NCI-H1105 (cell line): ENCODE measurements around the gene ZCCHC9.
"Not testable (repeated sequence)": the region's sequence is repeated elsewhere in the genome, so short reads cannot be mapped to it uniquely, and the experiment has no call there.

Experiments
- DNase-seq: peaks from one replicate; lab custom pipeline; 2025; lab: John Stamatoyannopoulos, UW

Gene ZCCHC9

DNA sequence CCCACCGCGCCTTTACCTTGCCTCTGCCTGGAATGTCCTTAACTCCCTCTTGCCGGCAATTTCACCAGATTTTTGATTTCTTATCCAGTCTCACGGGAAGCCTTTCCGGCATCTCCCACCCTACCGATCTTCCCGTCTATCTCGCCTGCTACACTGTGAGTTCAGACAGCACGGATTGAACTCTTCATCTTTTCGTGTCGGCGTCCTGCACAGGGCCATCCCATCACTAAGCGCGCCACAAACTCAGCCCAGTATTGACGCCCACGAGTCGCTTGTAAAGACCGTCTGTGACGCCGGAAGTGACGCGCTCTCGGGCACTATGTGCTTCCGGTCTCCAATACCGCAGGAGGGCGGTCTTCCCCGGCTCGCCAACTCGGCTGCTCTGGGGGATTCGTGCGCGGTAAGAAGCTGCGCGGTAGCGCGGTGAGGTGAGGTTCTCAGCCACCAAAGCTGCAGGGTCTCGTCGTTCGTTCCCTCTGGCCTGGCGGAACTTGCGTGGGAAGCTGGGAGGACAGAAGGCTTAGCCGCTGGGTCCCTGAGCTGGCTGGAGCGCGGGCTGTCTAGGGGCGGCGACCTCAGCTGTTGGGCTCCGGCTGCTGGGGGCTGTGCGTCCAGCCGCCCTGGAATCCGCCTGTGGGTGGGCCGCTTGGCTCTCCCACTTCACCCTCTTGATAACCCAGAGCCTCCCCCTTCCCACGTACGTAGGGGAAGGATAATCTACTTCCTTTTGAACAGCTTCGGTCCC is at the start of gene ZCCHC9:
Gene ZCCHC9 (plus strand): TSS at position 317 of the 745 bp plus-strand sequence. CDS start 3,171 bp downstream, outside the sequence.
- peak; percentile 71 for DNase-seq

DNA sequence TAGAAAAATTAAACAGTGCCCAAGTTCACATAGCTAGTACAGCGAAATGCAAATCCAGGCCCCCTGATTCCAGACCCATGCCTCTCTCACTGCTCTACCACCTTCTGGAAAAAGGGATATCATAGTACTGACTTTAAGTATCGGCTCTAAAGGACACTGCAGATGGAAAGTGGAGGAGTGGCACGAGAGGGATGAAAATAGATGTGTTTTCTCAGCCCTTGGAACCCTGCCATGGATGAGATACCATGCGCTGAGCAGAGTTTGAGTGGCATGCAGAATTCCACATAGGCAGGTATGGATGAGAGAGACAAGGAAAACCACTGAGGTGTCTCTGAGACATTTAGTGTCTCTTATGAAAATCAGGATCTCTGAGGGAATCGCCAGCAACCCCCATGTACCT is 49.5 kb upstream of the ZCCHC9 start:
- no peak for DNase-seq

GRCh38 chr5:81252904-81253303 is 48.5 kb upstream of the ZCCHC9 start:
- DNase-seq: no peak

DNA sequence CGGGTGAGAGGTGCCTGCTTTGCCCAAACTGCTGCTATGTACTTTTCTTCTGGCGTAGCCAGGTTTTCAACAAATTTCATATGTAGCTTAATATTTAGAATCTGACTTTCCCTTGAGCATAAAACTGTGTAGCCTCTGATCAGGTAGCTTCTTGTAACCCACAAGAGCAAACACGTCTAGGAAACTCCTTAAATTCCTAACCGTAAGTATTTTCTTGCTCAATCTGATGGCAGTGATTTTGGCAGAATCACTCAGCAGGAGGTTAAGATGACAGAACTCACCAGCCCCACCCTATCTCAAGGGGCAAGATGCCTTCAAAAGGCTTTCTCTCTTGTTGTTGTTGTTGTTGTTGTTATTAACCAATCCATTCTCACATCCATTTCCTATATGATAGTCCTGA is 47.5 kb upstream of the ZCCHC9 start:
- no peak for DNase-seq

- DNase-seq: no peak
Measured at GRCh38 chr5:81254886-81255559, 46.4 kb upstream of the ZCCHC9 start.

GRCh38 chr5:81256766-81257165 is 44.6 kb upstream of the ZCCHC9 start:
- DNase-seq: no peak

- DNase-seq: not testable (repeated sequence)
Measured at GRCh38 chr5:81262796-81263195, 38.6 kb upstream of the ZCCHC9 start.

DNA sequence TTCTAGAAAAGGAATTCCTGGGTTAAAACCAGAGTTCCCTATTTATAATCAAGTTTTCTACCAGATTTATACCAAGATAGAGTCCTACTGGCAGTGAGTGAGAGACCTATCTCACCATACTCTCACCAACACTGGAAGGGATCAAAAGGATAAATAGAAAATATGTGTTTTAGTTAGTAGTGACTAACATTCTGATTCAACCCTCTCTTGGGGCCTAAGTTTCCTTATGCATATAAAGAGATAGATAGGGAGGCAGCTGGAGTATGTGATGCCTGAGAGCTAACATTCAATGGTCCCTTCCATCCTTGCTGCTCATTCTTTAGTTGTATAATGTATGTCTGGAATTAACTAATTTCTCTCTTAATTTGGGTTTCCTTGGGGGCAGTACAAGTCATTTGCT is 36.3 kb upstream of the ZCCHC9 start:
- no peak for DNase-seq

DNA sequence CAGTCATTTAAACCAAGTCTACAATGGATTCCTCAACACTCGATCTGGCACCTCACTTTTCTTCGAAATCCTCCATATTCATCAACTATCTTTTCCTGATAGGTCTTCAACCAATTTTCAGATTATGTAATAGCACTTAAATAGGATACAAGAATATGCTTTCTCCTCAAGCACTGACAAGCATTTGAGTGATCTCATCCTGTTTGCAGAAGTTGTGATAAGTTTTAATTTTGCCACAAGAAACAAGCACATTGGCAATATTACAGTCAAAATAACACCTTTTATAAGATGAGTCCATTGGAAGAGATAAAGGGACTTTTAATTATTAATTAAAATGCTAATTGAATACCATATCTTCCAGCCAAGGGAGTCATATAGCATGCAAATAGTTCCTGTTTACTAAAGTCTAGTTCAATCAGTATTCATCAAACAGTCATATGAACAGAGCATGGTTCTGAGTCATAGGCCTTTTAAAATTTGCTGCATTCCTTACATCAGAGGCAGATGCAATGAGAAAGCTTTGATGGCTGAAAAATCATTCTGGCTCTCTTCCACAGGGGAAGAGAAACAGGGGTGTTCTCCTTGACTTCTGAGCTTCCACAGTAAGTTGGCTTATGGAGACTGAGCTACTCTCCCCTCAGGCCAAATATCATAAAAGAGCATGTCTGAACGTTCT is 32.7 kb upstream of the ZCCHC9 start:
- DNase-seq: no peak

DNA sequence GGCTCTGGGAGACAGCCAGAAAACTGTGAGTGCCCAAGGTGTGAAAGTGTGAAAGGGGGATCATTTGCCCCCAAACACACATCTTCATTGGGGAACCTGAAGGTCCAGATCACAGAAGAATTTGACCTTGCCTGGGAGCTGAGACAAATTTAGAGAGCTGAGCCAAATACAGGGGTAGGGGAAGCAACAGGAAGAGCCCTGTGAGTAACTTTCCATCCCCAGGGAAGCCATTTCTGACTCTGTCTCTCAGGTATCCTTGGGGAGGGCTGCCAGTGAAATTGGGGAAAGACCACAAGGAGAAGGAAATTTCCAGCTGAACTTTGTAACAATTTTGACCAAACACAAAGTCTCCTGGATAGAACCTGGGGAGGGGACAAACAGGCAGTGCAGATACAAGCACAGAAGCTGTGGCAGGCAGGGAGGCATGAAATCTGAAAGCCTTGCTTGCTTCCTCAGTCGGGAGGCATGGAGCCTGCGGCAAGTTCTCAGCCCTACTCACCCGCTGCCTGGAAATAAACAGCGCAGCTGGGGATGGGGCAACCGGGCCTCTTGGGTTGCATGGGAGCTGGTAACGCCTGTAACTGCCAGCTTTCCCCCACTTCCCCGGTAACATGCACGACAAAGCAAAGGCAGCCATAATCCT is 31.5 kb upstream of the ZCCHC9 start:
- DNase-seq: no peak

- not testable (repeated sequence) for DNase-seq
Measured at GRCh38 chr5:81270394-81271027, 30.9 kb upstream of the ZCCHC9 start.

- no peak for DNase-seq
Measured at GRCh38 chr5:81283976-81284375, 17.4 kb upstream of the ZCCHC9 start.

DNA sequence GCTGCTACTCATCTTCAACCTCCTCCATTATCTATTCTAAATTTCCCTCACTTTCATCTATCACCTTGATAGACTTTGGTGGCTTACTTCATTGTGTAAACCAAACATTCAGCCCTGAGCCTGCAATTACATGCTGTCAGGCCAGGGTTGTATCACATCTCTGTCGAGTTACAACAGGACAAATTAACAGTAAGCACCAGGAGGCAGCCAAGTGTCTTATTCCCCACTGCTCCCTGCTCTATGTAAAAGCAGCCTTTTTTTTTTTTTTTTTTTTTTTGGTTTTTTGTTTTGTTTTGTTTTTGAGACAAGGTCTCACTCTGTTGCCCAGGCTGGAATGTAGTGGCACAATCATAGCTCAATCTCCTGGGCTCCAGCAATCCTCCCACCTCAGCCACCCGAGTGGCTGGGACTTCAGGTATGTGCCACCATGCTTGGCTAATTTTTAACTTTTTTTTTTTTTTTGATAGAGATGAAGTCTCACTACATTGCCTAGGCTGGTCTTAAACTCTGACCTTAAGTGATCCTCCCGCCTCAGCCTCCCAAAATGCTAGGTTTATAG is 15.2 kb upstream of the ZCCHC9 start:
- no peak for DNase-seq

GRCh38 chr5:81288021-81288433 is 13.4 kb upstream of the ZCCHC9 start:
- DNase-seq: no peak

DNA sequence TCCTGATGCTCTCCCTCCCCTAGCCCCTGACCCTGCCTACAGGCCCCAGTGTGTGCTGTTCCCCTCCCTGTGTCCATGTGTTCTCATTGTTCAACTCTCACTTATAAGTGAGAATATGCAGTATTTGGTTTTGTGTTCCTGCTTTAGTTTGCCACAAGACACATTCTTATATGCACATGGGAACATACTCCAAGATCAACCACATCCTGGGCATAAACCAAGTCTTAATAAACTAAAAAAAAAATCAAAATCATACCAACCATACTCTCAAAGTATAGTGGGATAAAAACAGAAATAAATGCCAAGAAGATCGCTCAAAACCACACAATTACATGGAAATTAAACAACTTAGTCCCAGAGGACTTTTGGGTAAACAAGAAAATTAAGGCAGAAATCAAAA is 11.2 kb upstream of the ZCCHC9 start:
- no peak for DNase-seq

GRCh38 chr5:81292130-81292529 is 9.3 kb upstream of the ZCCHC9 start:
- DNase-seq: no peak

- DNase-seq: not testable (repeated sequence)
Measured at GRCh38 chr5:81294021-81294420, 7.4 kb upstream of the ZCCHC9 start.

DNA sequence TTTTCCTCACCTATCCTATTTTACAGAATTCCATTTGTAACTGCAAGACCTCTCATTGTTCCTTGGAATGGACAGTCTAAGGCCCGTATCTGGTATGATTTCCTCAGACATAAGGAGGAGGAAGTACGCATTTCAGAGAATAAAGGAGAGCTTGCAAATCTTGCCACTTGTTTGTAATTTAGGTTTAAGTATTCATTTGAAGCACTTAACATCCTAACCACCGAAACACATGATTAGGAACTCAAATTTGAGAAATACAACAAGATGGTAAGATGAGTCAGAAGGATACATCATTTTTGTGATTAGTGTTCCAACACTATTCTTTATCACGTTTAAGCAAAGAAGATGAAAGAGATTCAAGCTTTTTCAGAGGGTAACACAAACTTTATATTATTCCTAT is 3.9 kb upstream of the ZCCHC9 start:
- no peak for DNase-seq

GRCh38 chr5:81300921-81301270 is 491 bp upstream of the ZCCHC9 start:
- no peak for DNase-seq

GRCh38 chr5:81302596-81302995 is 1.2 kb downstream of the ZCCHC9 start:
- DNase-seq: no peak

GRCh38 chr5:81303563-81303962 is 2.2 kb downstream of the ZCCHC9 start:
- DNase-seq: no peak

- no peak for DNase-seq
Measured at GRCh38 chr5:81305785-81306184, 4.4 kb downstream of the ZCCHC9 start.
